HG03520 (cell line): ENCODE data around the gene CHIA.

Source experiments
- ATAC-seq: cut with Tn5 transposase; IDR thresholded peaks from one replicate; pipeline ENCODE4 v1.9.1; 2021; ENCODE audit warnings: mild to moderate bottlenecking, moderate library complexity; ENCODE audit not compliant: unreplicated experiment

CHIA gene

GRCh38 chr1:111361761-111362160, 71.1 kb downstream of the CHIA start:
- ATAC-seq, result no peak

- ATAC-seq, result no peak
These were observed 74.0 kb downstream of the CHIA start for GRCh38 chr1:111364690-111365089.

- no peak for ATAC-seq
These were observed 75.6 kb downstream of the CHIA start for GRCh38 chr1:111366256-111366655.

GRCh38 chr1:111369177-111369576, 78.5 kb downstream of the CHIA start:
- ATAC-seq, result no peak

GRCh38 chr1:111369645-111370044, 79.0 kb downstream of the CHIA start:
- no peak for ATAC-seq
